Hepatocyte (in vitro differentiated cells): Measurements from ENCODE around the gene DCN. TPM values are rescaled to one million over a fixed set of nuclear protein-coding genes. Genes with fewer than 3 reads are reported as not detected.

Experiments used
- DNase-seq: peaks from one replicate; pipeline ENCODE4 v3.0.0-alpha.2; 2016; ENCODE audit warnings: low spot score
- H2AFZ ChIP-seq: fragments of 200-600 bp; sonication (generic); 2 replicates; pipeline ENCODE4 v1.6.0; 2016; ENCODE audit warnings: antibody characterized with exemption, mild to moderate bottlenecking
- H3K27ac ChIP-seq: fragments of 200-600 bp; sonication (generic); 2 replicates; pipeline ENCODE4 v1.5.1; 2016; ENCODE audit warnings: mild to moderate bottlenecking
- H3K27me3 ChIP-seq: fragments of 200-600 bp; sonication (generic); 2 replicates; pipeline ENCODE4 v1.6.1; 2016
- H3K36me3 ChIP-seq: fragments of 200-600 bp; sonication (generic); replicated peaks from 2 replicates; pipeline ENCODE4 v1.5.1; 2016; ENCODE audit warnings: low read depth; ENCODE audit not compliant: insufficient read depth
- H3K4me1 ChIP-seq: fragments of 200-600 bp; sonication (generic); 2 replicates; pipeline ENCODE4 v1.5.1; 2016; ENCODE audit warnings: mild to moderate bottlenecking, moderate library complexity; ENCODE audit not compliant: insufficient read depth
- H3K4me2 ChIP-seq: fragments of 200-600 bp; sonication (generic); 2 replicates; pipeline ENCODE4 v1.6.0; 2016
- H3K4me3 ChIP-seq: fragments of 200-600 bp; sonication (generic); 2 replicates; pipeline ENCODE4 v1.5.1; 2016; ENCODE audit warnings: mild to moderate bottlenecking
- H3K79me2 ChIP-seq: fragments of 200-600 bp; sonication (generic); 2 replicates; pipeline ENCODE4 v1.6.0; 2017; ENCODE audit warnings: mild to moderate bottlenecking
- H3K9me2 ChIP-seq: fragments of 200-600 bp; sonication (generic); replicated peaks from 2 replicates; pipeline ENCODE4 v1.6.0; 2017; ENCODE audit warnings: mild to moderate bottlenecking; ENCODE audit not compliant: insufficient read depth
- H3K9me3 ChIP-seq: fragments of 200-600 bp; sonication (generic); 2 replicates; pipeline ENCODE4 v1.5.1; 2016; ENCODE audit warnings: low read depth, mild to moderate bottlenecking
- H4K20me1 ChIP-seq: fragments of 200-600 bp; sonication (generic); 2 replicates; pipeline ENCODE4 v1.6.0; 2016; ENCODE audit warnings: mild to moderate bottlenecking; ENCODE audit not compliant: insufficient read depth, poor library complexity, severe bottlenecking
- EZH2 ChIP-seq: fragments of 200-600 bp; sonication (generic); IDR thresholded peaks from 2 replicates; pipeline ENCODE4 v1.6.1; 2016; ENCODE audit warnings: antibody characterized with exemption, mild to moderate bottlenecking, borderline replicate concordance
- EZH2phosphoT487 ChIP-seq: fragments of 200-600 bp; sonication (generic); IDR thresholded peaks from one replicate; pipeline ENCODE4 v1.6.1; 2018; ENCODE audit warnings: antibody characterized with exemption, mild to moderate bottlenecking, low read depth, moderate library complexity; ENCODE audit not compliant: unreplicated experiment, severe bottlenecking
- WGBS: methylation state at CpG from one replicate; pipeline ENCODE4 v1.1.6; 2016; ENCODE audit warnings: low lambda C conversion rate; ENCODE audit errors: missing lambda C conversion rate; 5-methylcytosine and 5-hydroxymethylcytosine counted together
- polyA plus RNA-seq: library from polyadenylated mRNA; unstranded; fragments of >200 nt; fragmentation: Nextera tagmentation; extraction: Ambion mirVana; gene quantifications from 2 replicates; pipeline ENCODE4 v1.2.1, GENCODE V29; 2016
- total RNA-seq: library from RNA; depleted of rRNA; stranded (reverse); fragments of >200 nt; gene quantifications from 2 replicates; pipeline ENCODE4 v1.2.3, GENCODE V29; 2014
- TF ChIP-seq, protein P1 (sequence below): fragments of 200-600 bp; sonication (generic); IDR thresholded peaks from 2 replicates; pipeline ENCODE4 v1.5.1; 2016; ENCODE audit warnings: antibody characterized with exemption, mild to moderate bottlenecking; ENCODE audit not compliant: poor library complexity

The DCN gene
- total and polyA plus RNA-seq, 2 experiments from 2014 or later = 1,996 to 2,382 TPM

DNA sequence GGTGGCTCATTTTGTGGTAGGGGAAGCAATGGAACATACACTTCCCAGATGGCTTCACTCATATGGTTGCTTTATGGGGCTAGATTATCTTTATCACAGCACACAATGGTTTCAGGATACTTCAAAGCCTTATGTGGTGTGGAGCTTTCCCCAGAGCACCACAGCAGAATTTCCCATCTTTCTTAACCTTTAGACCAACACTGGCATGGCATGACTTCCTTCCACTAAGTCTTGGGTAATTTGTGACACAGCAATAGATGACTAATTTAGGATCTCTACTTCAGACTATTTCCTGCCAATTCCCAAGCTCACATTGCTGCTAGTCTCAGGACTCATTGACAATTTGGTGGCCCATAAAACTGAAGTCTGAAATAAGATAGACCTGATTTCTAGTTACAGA is 36.9 kb upstream of the DCN start:
- H3K4me1 ChIP-seq = no peaks in the 10 kb centered on the region
- no peaks in the 10 kb centered on the region for H4K20me1 ChIP-seq
- no peaks in the 10 kb centered on the region for H3K27me3 ChIP-seq
- H2AFZ ChIP-seq = no peak overlapping the region
- no peaks in the 10 kb centered on the region for H3K9me3 ChIP-seq
- no peaks in the 10 kb centered on the region for H3K36me3 ChIP-seq
- no peak overlapping the region for H3K4me3 ChIP-seq
- H3K9me2 ChIP-seq = no peaks in the 10 kb centered on the region
- H3K4me2 ChIP-seq = no peak overlapping the region
- peak; percentile 15 for DNase-seq
- H3K79me2 ChIP-seq = no peaks in the 10 kb centered on the region
- H3K27ac ChIP-seq = peak overlapping the region; percentile 27
- no peak for TF ChIP-seq EZH2
- TF ChIP-seq, protein P1, sequence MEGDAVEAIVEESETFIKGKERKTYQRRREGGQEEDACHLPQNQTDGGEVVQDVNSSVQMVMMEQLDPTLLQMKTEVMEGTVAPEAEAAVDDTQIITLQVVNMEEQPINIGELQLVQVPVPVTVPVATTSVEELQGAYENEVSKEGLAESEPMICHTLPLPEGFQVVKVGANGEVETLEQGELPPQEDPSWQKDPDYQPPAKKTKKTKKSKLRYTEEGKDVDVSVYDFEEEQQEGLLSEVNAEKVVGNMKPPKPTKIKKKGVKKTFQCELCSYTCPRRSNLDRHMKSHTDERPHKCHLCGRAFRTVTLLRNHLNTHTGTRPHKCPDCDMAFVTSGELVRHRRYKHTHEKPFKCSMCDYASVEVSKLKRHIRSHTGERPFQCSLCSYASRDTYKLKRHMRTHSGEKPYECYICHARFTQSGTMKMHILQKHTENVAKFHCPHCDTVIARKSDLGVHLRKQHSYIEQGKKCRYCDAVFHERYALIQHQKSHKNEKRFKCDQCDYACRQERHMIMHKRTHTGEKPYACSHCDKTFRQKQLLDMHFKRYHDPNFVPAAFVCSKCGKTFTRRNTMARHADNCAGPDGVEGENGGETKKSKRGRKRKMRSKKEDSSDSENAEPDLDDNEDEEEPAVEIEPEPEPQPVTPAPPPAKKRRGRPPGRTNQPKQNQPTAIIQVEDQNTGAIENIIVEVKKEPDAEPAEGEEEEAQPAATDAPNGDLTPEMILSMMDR = no peak
- no peak for TF ChIP-seq EZH2phosphoT487

DNA sequence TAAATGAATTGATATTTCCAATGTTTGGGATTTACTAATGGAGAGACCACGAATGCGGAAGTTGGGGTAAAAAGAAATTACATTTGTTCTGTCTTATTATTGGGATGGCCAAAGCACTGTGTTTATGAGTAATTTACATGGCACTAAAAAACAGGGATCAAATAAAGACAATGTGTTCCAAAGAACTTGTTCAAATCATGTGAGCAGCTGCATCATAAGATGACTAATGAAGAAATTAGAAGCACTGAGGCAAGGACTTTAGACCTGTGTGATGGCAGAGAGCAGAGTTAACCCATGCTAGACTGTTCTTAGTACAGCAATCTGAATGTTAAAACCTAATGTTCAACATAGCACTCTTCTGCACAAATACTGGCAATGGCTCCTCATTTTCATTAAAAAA is 34.3 kb upstream of the DCN start:
- no peaks in the 10 kb centered on the region for H3K9me3 ChIP-seq
- no peaks in the 10 kb centered on the region for H3K79me2 ChIP-seq
- peak; percentile 5 for DNase-seq
- no peak overlapping the region for H3K4me3 ChIP-seq
- WGBS = 93% methylated on average over 2 of the region's 2 CpGs
- no peaks in the 10 kb centered on the region for H3K9me2 ChIP-seq
- H4K20me1 ChIP-seq = no peaks in the 10 kb centered on the region
- TF ChIP-seq, protein P1 = no peak
- TF ChIP-seq EZH2 (no peak), EZH2phosphoT487 (no peak)
- no peak overlapping the region for H3K4me2 ChIP-seq
- H3K27ac ChIP-seq = no peak overlapping the region
- H2AFZ ChIP-seq = no peak overlapping the region
- H3K4me1 ChIP-seq = no peaks in the 10 kb centered on the region
- H3K36me3 ChIP-seq = no peaks in the 10 kb centered on the region
- no peaks in the 10 kb centered on the region for H3K27me3 ChIP-seq

DNA sequence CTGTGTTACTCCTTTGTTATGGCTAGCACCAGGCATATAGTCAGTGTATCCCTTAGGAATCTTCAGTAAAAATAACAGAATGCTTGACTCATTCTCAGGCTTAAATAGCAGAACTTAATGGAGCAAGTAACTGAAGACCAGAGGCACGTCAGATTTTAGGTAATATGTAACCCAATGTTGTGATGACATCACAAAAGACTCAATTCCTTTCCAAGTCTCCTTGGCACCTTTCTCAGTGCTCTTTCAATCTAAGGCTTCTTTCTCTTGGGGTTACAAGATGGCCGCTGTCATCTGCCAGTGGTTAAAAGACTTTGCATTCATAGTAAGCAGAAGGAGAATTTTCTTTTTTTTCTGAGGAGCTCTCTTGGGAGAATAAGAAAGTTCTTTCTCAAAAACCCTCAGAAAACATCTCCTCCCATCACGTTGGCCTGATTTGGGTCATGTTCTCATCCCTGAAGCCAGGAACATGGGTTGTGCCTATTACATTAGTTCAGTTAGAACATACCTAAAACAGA is 33.4 kb upstream of the DCN start:
- no peak overlapping the region for H3K4me2 ChIP-seq
- no peak overlapping the region for H2AFZ ChIP-seq
- WGBS = 75% methylated on average over 3 of the region's 3 CpGs

More for the DNA sequence above, 33.4 kb upstream of the DCN start:
- no peaks in the 10 kb centered on the region for H3K27me3 ChIP-seq
- no peaks in the 10 kb centered on the region for H3K9me2 ChIP-seq
- H3K27ac ChIP-seq = no peak overlapping the region
- no peak for TF ChIP-seq EZH2phosphoT487
- TF ChIP-seq, protein P1 = no peak
- no peak for TF ChIP-seq EZH2
- H3K9me3 ChIP-seq = no peaks in the 10 kb centered on the region
- H4K20me1 ChIP-seq = no peaks in the 10 kb centered on the region
- H3K4me3 ChIP-seq = no peak overlapping the region
- H3K4me1 ChIP-seq = no peaks in the 10 kb centered on the region
- no peak for DNase-seq
- no peaks in the 10 kb centered on the region for H3K36me3 ChIP-seq
- no peaks in the 10 kb centered on the region for H3K79me2 ChIP-seq
